GM23338 (cell line): ENCODE results near the gene RHBDL3. TPM values are rescaled to one million over a fixed set of nuclear protein-coding genes. Genes with fewer than 3 reads are reported as not detected.

Source experiments
- ATAC-seq: fragments of 200-7000 bp; cut with Tn5 transposase; 3 replicates; pipeline ENCODE4 v1.9.1; 2020
- DNase-seq: peaks from one replicate; pipeline ENCODE4 v3.0.0-alpha.2; 2015; ENCODE audit warnings: low spot score
- H2AFZ ChIP-seq: fragments of 200-600 bp; sonication (generic); 2 replicates; pipeline ENCODE4 v1.8.0; 2016; ENCODE audit warnings: antibody characterized with exemption, mild to moderate bottlenecking, moderate library complexity
- H3F3A ChIP-seq: fragments of 200-600 bp; sonication (generic); replicated peaks from 2 replicates; pipeline ENCODE4 v1.8.0; 2017; ENCODE audit warnings: antibody characterized with exemption, mixed run types, low read depth
- H3K27ac ChIP-seq: fragments of 200-600 bp; sonication (generic); 2 replicates; pipeline ENCODE4 v1.6.1; 2016; ENCODE audit warnings: low read depth
- H3K27me3 ChIP-seq: fragments of 200-600 bp; sonication (generic); 2 replicates; pipeline ENCODE4 v1.8.0; 2016; ENCODE audit warnings: mild to moderate bottlenecking, mixed run types, moderate library complexity; ENCODE audit not compliant: insufficient read depth
- H3K36me3 ChIP-seq: fragments of 200-600 bp; sonication (generic); 2 replicates; pipeline ENCODE4 v1.8.0; 2016; ENCODE audit warnings: mild to moderate bottlenecking; ENCODE audit not compliant: insufficient read depth
- H3K4me1 ChIP-seq: fragments of 200-600 bp; sonication (generic); 2 replicates; pipeline ENCODE4 v1.8.0; 2016; ENCODE audit warnings: mild to moderate bottlenecking, moderate library complexity; ENCODE audit not compliant: insufficient read depth
- H3K4me2 ChIP-seq: fragments of 200-600 bp; sonication (generic); 2 replicates; pipeline ENCODE4 v1.7.1; 2017; ENCODE audit warnings: mixed run types
- H3K4me3 ChIP-seq: fragments of 200-600 bp; sonication (generic); 2 replicates; pipeline ENCODE4 v1.6.1; 2016; ENCODE audit warnings: mixed run types
- H3K79me2 ChIP-seq: fragments of 200-600 bp; sonication (generic); replicated peaks from 2 replicates; pipeline ENCODE4 v1.8.0; 2017; ENCODE audit warnings: mild to moderate bottlenecking; ENCODE audit not compliant: insufficient read depth
- H3K9me2 ChIP-seq: fragments of 200-600 bp; sonication (generic); 2 replicates; pipeline ENCODE4 v1.8.0; 2017; ENCODE audit not compliant: insufficient read depth
- H4K20me1 ChIP-seq: fragments of 200-600 bp; sonication (generic); replicated peaks from 2 replicates; pipeline ENCODE4 v1.8.0; 2017; ENCODE audit warnings: mild to moderate bottlenecking; ENCODE audit not compliant: insufficient read depth
- H3K27ac Mint-ChIP-seq: 2 replicates; pipeline ENCODE4 v1.8.0; 2020; ENCODE audit warnings: inconsistent platforms, mild to moderate bottlenecking, moderate library complexity, mixed read lengths
- H3K27me3 Mint-ChIP-seq: 3 replicates; pipeline ENCODE4 v1.8.0; 2022; ENCODE audit warnings: low read depth, mild to moderate bottlenecking, moderate library complexity, mixed read lengths, inconsistent platforms; ENCODE audit not compliant: insufficient read depth, poor library complexity
- H3K36me3 Mint-ChIP-seq: 3 replicates; pipeline ENCODE4 v1.8.0; 2021; ENCODE audit warnings: low read depth, mild to moderate bottlenecking, inconsistent platforms, moderate library complexity, mixed read lengths
- H3K4me1 Mint-ChIP-seq: 3 replicates; pipeline ENCODE4 v1.8.0; 2020; ENCODE audit warnings: mild to moderate bottlenecking, inconsistent platforms, mixed read lengths
- H3K4me3 Mint-ChIP-seq: 3 replicates; pipeline ENCODE4 v1.8.0; 2021; ENCODE audit warnings: moderate library complexity, mild to moderate bottlenecking, inconsistent platforms, mixed read lengths
- H3K9me3 Mint-ChIP-seq: 3 replicates; pipeline ENCODE4 v1.8.0; 2020; ENCODE audit warnings: moderate library complexity, mild to moderate bottlenecking, inconsistent platforms, mixed read lengths
- CREB1 ChIP-seq: fragments of 250-450 bp; sonication (Bioruptor Pico); IDR thresholded peaks from 2 replicates; pipeline ENCODE4 v1.5.0; 2020; ENCODE audit warnings: low read depth, mild to moderate bottlenecking, moderate library complexity
- CTCF ChIP-seq, 2 experiments: fragments of 200-600 bp in 1 of 2; sonication (generic) in 1 of 2; conservative IDR thresholded peaks; 2 replicates each; pipeline versions ENCODE4 v1.5.1 to v1.6.1; 2016 to 2017; ENCODE audit warnings: antibody characterized with exemption in 2 of 2, low read depth in 2 of 2, mild to moderate bottlenecking in 2 of 2, moderate library complexity in 1 of 2
- ETS1 ChIP-seq: IDR thresholded peaks from 2 replicates; pipeline ENCODE4 v1.6.1; 2016; ENCODE audit warnings: antibody characterized with exemption
- EZH2phosphoT487 ChIP-seq: fragments of 200-600 bp; sonication (generic); IDR thresholded peaks from one replicate; pipeline ENCODE4 v1.8.1; 2018; ENCODE audit warnings: antibody characterized with exemption; ENCODE audit not compliant: unreplicated experiment
- JUNB ChIP-seq: IDR thresholded peaks from one replicate; pipeline ENCODE4 v1.6.1; 2016; ENCODE audit warnings: antibody characterized with exemption; ENCODE audit not compliant: unreplicated experiment
- POLR2AphosphoS5 ChIP-seq: IDR thresholded peaks from 2 replicates; pipeline ENCODE4 v1.6.1; 2016; ENCODE audit warnings: antibody characterized with exemption, low read depth
- REST ChIP-seq: IDR thresholded peaks from one replicate; pipeline ENCODE4 v1.6.1; 2018; ENCODE audit warnings: antibody characterized with exemption; ENCODE audit not compliant: unreplicated experiment
- ZNF114 ChIP-seq: fragments of 250-450 bp; sonication (Bioruptor Pico); IDR thresholded peaks from 2 replicates; pipeline ENCODE4 v1.5.0; 2020; ENCODE audit warnings: mild to moderate bottlenecking, moderate library complexity
- ZNF331 ChIP-seq: fragments of 250-450 bp; sonication (Bioruptor Pico); IDR thresholded peaks from 2 replicates; pipeline ENCODE4 v1.5.0; 2020; ENCODE audit warnings: low read depth, mild to moderate bottlenecking, moderate library complexity
- polyA plus RNA-seq: library from polyadenylated mRNA; unstranded; fragments of >200 nt; fragmentation: Nextera tagmentation; extraction: Ambion mirVana; gene quantifications from 2 replicates; pipeline ENCODE4 v1.2.1, GENCODE V29; 2016
- total RNA-seq: library from RNA; depleted of rRNA; stranded (reverse); fragments of >200 nt; shearing (Covaris generic); gene quantifications from 2 replicates; pipeline ENCODE4 v1.2.3, GENCODE V29; 2014
- TF ChIP-seq, protein P1 (sequence below): fragments of 250-450 bp; sonication (Bioruptor Pico); IDR thresholded peaks from 2 replicates; pipeline ENCODE4 v1.5.0; 2020; ENCODE audit warnings: mild to moderate bottlenecking, moderate library complexity

RHBDL3 gene
- total and polyA plus RNA-seq, 2 experiments from 2014 or later, result 2.3 to 8.1 TPM

DNA sequence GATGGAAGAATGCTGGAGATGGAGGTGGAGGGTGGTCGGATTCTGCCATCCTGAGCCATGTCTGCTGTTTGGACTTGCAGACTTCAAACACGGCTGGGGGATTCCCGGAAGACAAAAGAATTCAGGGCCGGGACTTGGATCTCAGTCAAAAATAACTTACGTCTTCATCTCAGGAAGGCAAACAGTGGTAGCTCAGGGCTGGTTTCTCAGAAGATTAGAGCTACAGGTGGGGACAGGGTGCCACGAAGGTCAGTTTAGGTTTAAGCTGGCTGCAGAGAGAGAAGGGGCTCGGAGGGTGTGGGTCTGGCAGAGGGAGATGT is 4.3 kb upstream of the RHBDL3 start:
- Histone ChIP-seq H3K79me2 (no peaks in the 10 kb centered on the region), H3K9me2 (no peaks in the 10 kb centered on the region), H4K20me1 (no peaks in the 10 kb centered on the region), H3K36me3 (no peaks in the 10 kb centered on the region; the same call in 1 of the 2 replicates), H3K4me2 (no peak overlapping the region), H3F3A (peaks cover 31% of the 10 kb centered on the region), H2AFZ (no peak overlapping the region), H3K4me1 (peaks cover 28% of the 10 kb centered on the region), H3K27ac (no peak overlapping the region), H3K4me3 (no peak overlapping the region), H3K27me3 (peaks cover 25% of the 10 kb centered on the region)
- H3K36me3 Mint-ChIP-seq, result no peaks in the 10 kb centered on the region
- peaks cover 25% of the 10 kb centered on the region for H3K27me3 Mint-ChIP-seq
- H3K9me3 Mint-ChIP-seq, result no peaks in the 10 kb centered on the region; the same call in 2 of the 3 replicates
- H3K4me1 Mint-ChIP-seq, result peaks cover 45% of the 10 kb centered on the region
- H3K27ac Mint-ChIP-seq, result no peak overlapping the region
- DNase-seq (no peak), ATAC-seq (no peak)
- no peak overlapping the region; the same call in 2 of the 3 replicates for H3K4me3 Mint-ChIP-seq
- no peak for TF ChIP-seq JUNB
- no peak for TF ChIP-seq POLR2AphosphoS5
- no peak for TF ChIP-seq ZNF114 (CRISPR knock-in tag)
- TF ChIP-seq, protein P1, sequence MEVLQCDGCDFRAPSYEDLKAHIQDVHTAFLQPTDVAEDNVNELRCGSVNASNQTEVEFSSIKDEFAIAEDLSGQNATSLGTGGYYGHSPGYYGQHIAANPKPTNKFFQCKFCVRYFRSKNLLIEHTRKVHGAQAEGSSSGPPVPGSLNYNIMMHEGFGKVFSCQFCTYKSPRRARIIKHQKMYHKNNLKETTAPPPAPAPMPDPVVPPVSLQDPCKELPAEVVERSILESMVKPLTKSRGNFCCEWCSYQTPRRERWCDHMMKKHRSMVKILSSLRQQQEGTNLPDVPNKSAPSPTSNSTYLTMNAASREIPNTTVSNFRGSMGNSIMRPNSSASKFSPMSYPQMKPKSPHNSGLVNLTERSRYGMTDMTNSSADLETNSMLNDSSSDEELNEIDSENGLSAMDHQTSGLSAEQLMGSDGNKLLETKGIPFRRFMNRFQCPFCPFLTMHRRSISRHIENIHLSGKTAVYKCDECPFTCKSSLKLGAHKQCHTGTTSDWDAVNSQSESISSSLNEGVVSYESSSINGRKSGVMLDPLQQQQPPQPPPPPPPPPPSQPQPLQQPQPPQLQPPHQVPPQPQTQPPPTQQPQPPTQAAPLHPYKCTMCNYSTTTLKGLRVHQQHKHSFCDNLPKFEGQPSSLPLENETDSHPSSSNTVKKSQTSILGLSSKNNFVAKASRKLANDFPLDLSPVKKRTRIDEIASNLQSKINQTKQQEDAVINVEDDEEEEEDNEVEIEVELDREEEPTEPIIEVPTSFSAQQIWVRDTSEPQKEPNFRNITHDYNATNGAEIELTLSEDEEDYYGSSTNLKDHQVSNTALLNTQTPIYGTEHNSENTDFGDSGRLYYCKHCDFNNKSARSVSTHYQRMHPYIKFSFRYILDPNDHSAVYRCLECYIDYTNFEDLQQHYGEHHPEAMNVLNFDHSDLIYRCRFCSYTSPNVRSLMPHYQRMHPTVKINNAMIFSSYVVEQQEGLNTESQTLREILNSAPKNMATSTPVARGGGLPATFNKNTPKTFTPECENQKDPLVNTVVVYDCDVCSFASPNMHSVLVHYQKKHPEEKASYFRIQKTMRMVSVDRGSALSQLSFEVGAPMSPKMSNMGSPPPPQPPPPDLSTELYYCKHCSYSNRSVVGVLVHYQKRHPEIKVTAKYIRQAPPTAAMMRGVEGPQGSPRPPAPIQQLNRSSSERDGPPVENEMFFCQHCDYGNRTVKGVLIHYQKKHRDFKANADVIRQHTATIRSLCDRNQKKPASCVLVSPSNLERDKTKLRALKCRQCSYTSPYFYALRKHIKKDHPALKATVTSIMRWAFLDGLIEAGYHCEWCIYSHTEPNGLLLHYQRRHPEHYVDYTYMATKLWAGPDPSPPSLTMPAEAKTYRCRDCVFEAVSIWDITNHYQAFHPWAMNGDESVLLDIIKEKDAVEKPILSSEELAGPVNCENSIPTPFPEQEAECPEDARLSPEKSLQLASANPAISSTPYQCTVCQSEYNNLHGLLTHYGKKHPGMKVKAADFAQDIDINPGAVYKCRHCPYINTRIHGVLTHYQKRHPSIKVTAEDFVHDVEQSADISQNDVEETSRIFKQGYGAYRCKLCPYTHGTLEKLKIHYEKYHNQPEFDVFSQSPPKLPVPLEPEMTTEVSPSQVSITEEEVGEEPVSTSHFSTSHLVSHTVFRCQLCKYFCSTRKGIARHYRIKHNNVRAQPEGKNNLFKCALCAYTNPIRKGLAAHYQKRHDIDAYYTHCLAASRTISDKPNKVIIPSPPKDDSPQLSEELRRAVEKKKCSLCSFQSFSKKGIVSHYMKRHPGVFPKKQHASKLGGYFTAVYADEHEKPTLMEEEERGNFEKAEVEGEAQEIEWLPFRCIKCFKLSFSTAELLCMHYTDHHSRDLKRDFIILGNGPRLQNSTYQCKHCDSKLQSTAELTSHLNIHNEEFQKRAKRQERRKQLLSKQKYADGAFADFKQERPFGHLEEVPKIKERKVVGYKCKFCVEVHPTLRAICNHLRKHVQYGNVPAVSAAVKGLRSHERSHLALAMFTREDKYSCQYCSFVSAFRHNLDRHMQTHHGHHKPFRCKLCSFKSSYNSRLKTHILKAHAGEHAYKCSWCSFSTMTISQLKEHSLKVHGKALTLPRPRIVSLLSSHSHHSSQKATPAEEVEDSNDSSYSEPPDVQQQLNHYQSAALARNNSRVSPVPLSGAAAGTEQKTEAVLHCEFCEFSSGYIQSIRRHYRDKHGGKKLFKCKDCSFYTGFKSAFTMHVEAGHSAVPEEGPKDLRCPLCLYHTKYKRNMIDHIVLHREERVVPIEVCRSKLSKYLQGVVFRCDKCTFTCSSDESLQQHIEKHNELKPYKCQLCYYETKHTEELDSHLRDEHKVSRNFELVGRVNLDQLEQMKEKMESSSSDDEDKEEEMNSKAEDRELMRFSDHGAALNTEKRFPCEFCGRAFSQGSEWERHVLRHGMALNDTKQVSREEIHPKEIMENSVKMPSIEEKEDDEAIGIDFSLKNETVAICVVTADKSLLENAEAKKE (CRISPR knock-in tag), result no peak
- no peak for TF ChIP-seq CREB1
- TF ChIP-seq EZH2phosphoT487, result no peak
- TF ChIP-seq ETS1, result no peak
- no peak for TF ChIP-seq ZNF331 (CRISPR knock-in tag)
- no peak for TF ChIP-seq REST
- TF ChIP-seq CTCF (conservative IDR thresholded peaks at IDR 0.05; ENCODE audit: low read depth in 2 of 2), result no peak
